HG02943 (cell line): ENCODE measurements around the gene ZNF460.
"Not testable (repeated sequence)": the region's sequence is repeated elsewhere in the genome, so short reads cannot be mapped to it uniquely, and the experiment has no call there.

ENCODE experiments used
- ATAC-seq: cut with Tn5 transposase; IDR thresholded peaks from one replicate; pipeline ENCODE4 v1.9.1; 2021; ENCODE audit warnings: mild to moderate bottlenecking, low read depth, moderate library complexity; ENCODE audit not compliant: unreplicated experiment

Gene ZNF460

DNA sequence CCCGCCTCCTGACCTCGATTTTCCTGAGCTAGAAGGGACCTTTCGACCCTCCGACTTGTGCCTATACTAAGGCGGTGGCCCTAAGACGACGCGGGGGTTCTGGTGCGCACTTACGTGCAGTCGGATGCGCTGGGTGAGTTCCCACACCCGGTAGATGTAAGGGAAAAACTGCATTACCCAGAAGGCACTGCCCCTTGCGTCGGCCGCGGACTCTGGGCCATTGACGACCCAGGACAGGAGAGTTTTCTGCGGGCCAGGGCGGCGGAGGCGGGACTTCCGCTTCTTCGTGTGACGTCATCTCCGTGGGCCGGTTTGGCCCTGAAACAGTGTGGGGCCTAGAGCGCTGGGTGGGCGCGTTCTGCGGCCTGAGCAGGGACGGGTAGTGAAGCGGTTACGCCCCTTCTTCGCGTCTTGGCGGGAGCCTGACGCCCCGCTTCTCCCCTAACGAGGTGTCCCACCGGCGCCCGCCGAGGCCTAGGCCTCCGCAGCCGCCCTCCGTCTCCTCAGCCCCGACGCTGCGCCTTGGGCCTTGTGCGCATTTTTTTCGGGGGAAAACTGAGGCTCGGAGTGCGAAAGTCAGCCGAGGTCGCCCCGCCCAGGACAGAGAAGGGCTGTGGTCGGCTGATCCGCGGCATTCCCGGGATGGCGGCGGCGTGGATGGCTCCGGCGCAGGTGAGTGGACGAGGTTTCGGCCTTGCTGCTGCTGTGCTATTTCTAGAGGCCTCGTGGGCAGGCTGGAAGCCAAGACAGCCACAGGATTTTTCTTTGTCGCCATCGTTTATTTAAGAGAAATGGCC is at the start of gene ZNF460:
Gene ZNF460, plus strand, starts transcription at position 321 of the 797 bp plus-strand sequence. Its CDS starts 322 bp downstream, at position 643.
- peak; percentile 78 for ATAC-seq

DNA sequence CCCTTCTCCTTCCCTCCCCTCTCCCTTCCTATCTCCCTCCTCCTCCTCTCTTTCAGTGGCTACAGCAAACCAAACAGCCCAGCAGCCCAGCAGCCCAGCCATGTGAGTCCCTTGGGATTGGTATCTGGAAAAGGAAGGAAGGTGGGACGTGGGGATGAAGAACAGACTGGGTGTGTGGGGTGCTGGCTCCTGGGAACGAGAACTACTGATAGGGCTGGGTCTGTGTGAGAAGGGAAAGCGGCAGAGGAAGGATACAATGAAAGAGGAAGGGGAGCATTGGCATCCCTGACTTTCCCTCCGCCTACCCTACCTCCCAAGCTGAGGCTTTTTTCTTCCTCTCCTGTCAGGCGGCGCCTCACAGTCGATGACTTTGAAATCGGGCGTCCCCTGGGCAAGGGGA is 48.6 kb upstream of the ZNF460 start:
- no peak for ATAC-seq

DNA sequence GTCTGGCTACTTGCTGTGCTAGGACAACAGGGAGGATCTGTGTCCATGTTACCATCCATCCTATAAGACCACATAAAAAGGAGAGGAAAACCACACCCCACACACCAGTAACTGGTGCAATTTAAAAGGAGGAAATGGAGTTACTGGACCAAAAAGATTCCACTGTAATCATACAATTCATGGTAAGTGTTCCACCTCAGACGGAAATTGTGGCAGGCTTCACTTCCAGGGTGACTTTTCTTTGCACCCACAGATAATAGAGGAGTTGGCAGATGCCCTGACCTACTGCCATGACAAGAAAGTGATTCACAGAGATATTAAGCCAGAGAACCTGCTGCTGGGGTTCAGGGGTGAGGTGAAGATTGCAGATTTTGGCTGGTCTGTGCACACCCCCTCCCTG is 47.1 kb upstream of the ZNF460 start:
- ATAC-seq, result no peak

GRCh38 chr19:57239982-57240310 is 40.3 kb upstream of the ZNF460 start:
- ATAC-seq, result no peak

DNA sequence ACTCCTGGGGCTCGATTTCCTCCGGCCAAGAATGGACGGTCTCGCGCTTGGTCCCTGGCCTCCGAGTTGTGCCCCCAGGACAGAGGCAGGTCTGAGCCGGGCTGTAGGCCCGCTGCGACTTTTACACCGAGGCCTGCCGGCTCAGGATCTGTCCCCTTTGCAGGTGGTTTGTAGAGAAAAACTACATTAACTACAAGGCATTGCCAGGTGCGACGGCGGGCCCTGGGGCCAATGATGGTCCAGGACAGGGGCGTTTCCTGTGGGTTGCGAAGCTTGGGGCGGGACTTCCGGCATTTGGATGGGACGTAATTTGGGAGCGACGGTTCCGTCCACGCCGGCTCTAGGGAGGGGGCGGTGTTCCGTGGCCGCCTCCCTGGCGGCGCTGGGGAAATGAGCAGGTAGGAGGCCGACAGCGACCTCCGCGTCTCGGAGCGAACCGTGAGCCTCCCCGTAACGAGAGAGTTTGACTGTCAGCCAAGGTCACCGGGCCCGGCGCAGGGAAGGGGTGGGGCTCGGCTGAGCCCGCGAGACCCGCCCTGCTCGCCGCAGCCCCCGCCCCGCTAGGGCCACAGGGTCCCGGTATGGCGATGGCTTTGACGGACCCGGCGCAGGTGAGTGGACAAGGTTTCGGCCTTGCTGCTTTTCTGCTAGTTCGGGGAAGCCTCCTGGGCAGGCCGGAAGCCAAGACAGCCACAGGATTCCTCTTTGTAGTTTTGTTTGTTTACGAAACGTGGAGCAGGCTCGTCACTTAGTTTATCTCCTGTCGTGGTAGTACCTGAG is 39.8 kb upstream of the ZNF460 start, which contains the start of gene ZNF805:
Gene ZNF805, plus strand, starts transcription at position 322 of the 780 bp plus-strand sequence. Its CDS starts 260 bp downstream, at position 582.
- peak; percentile 93 for ATAC-seq

DNA sequence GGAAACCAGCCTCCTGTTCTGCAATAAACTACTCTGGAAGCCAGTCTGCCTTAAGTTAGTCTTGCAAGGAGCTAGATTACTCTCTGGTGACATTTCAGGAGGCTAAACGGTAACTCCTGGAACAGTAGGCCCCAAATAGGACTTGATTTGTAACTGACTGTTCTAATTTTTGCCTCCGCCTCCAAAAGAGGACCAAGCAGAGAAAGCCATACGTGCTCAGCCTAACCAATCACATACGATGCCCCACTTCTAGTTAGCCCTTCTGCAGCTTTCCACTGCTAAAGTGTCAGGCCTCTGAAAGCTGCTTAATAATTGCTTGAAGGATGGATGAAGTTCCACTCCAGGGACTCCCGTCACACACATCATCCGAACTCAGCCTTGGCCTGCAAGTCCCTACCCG is 39.1 kb upstream of the ZNF460 start:
- ATAC-seq, result no peak

- no peak for ATAC-seq
Observed at GRCh38 chr19:57242821-57243220, 37.5 kb upstream of the ZNF460 start.

DNA sequence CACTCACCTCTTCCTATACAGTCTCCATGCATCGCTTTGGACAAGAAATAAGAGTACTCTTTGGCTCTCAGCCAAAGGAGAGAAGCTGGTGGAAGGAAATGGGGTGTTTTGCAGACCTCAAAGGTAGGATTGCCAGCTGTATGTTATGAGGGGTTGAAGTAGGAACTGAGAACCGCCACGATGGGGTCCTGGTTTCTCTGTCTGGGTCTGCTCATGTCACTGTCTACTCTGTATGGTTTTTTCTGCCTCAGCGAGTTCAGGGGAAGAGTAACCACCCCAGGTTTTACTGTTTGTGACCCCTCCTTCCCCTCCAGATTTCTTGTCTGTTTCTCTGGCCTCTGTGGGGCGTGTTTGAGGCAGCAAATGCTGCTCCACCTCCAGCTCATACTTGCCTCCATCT is 35.8 kb upstream of the ZNF460 start:
- no peak for ATAC-seq

DNA sequence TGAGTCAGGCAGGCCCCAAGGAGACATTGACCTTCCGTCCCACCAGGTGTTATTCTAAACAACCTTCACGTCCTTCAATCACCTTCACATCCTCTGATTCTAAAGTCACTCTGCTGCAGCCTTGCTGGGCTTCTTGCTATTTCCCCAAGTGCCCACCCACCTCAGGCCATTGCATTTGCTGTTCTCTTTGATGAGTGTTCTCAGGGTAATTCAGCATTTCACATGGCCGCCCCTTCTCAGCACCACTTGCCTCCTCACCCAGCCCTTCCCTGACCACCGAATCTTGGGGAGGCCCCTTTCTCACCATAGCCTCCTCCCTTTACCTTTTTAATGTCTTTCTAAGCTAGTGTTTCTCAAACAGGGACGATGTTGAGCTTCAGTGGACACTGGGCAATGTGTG is 35.2 kb upstream of the ZNF460 start:
- no peak for ATAC-seq

GRCh38 chr19:57245959-57246358 is 34.3 kb upstream of the ZNF460 start:
- no peak for ATAC-seq

DNA sequence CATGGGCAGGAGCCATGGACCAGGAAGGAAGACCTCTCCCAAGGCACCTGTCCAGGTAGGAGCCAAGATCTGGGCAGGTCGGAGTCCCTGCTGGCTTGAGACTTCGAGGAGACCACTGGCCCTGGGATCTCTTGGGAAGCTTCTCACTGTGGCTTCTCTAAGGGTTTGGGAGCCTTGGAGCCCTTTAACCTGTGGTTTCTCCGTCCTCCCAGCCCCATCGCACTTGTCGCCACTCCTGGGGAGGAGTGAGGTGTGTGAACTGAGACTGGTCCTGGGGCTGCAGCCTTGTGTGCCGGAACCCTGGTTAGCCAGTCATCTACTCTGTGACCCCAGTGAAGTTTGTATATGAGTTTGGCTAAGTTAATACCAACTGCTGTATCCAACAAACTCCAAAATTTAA is 31.6 kb upstream of the ZNF460 start:
- no peak for ATAC-seq

DNA sequence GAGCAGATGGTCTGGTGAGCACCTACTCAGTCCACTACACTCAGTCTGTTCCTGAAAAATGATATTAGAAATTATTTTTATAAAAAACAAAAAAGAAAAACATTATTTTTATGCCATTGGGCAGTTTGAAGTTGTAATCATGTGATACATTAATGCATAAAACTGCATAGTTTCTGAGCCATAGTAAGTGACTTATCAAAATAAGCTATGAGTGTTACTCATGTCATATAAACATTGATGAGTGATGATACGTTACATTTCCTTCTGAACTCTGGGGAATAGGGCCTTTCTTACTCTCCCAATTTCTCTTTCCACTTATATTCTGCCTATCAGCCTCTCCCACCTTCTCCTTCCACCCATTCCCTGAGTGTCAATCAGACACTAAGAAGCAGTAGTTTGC is 31.0 kb upstream of the ZNF460 start:
- ATAC-seq, result no peak

- not testable (repeated sequence) for ATAC-seq
Observed at GRCh38 chr19:57253767-57254166, 26.5 kb upstream of the ZNF460 start.

GRCh38 chr19:57262044-57262443 is 18.2 kb upstream of the ZNF460 start:
- ATAC-seq, result no peak

- no peak for ATAC-seq
Observed at GRCh38 chr19:57263244-57263741, 17.0 kb upstream of the ZNF460 start.

DNA sequence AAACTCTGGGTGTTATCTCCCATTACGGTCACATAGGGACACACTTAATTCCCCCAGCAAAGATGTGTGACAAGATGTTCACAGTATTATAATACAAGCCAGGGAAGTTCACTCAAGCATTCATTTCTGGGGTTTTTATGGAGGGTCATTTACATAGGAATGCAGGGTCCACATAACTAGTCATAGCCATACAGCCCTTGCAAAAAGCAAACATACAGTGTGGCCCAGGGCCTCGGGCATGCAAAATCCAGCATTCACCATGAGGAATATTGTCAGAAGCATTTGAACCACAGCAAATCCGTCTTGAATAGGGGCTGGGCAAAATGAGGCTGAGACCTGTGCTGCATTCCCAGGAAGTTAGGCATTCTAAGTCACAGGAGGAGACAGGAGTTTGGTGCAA is 13.0 kb upstream of the ZNF460 start:
- no peak for ATAC-seq

DNA sequence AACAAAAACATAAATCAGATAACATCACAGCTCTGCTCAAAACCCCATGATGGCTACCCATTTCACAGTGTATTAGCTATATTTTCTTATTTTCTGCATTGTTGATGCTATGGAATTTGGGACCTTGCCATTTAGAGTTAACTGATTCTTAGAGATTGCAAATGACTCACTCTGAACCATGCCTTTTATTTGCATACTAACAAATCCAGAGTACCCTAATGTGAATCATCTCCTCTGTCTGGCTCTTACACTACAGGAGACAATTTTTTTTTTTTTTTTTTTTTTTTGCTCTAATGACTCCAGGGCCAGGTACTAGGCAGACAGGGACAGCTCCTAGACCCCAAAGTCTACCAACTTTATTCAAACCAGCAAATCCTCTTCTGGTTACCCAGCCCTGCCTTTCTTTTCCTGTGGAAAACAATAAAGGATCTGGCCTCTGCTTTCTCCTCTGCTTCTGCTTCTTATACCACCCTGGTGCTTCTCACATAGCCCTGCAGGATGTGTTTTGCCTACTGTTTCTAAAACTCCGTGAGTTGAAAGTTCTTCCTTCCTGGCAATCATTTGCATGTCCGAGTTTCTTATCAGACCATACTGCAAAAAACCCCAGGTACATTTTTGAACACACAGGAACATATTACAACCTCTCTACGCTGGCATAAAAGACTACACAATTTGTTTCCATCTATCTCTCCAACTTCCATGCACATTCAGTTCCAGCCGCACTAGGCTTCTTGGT is 10.6 kb upstream of the ZNF460 start:
- ATAC-seq, result no peak

- ATAC-seq, result no peak
Observed at GRCh38 chr19:57271280-57271679, 9.0 kb upstream of the ZNF460 start.

- ATAC-seq, result no peak
Observed at GRCh38 chr19:57273014-57273413, 7.3 kb upstream of the ZNF460 start.

DNA sequence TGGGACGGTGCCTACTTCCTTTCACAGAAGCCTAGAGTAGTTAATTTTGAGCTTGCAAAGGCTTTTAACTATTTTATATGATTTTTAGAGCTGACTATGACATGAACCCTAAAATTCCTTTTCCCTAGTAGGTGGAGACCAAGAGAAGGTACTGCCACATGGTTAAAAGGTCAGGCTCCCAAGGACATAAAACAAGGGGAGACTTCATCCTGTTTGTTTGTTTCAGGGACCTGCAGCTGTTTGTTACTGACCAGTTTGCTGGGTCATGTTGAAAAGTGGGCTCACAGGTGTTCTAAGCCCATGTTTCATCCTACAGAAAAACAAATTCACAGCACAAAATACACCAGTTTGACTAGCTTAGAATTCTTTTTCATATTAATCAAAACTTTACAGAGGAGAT is 3.9 kb upstream of the ZNF460 start:
- ATAC-seq, result no peak

GRCh38 chr19:57278481-57278880 is 1.8 kb upstream of the ZNF460 start:
- ATAC-seq, result not testable (repeated sequence)
